Loucy (cell line): ENCODE data around the gene ABI1.

Experiments
- H2AFZ ChIP-seq: fragments of 200-600 bp; sonication (generic); 2 replicates; pipeline ENCODE4 v1.6.0; 2016; ENCODE audit warnings: antibody characterized with exemption, mild to moderate bottlenecking, low read length, moderate library complexity
- H3F3A ChIP-seq: fragments of 200-600 bp; 2 replicates; pipeline ENCODE4 v1.6.0; 2016; ENCODE audit warnings: antibody characterized with exemption, low read depth, mild to moderate bottlenecking
- H3K27me3 ChIP-seq: fragments of 200-600 bp; sonication (generic); 2 replicates; pipeline ENCODE4 v1.6.1; 2014; ENCODE audit warnings: low read length, mild to moderate bottlenecking; ENCODE audit not compliant: insufficient read depth, poor library complexity, severe bottlenecking
- H3K36me3 ChIP-seq: fragments of 200-600 bp; sonication (generic); 2 replicates; pipeline ENCODE4 v1.6.1; 2016; ENCODE audit warnings: low read length; ENCODE audit not compliant: insufficient read depth
- H3K4me1 ChIP-seq: fragments of 200-600 bp; sonication (generic); 2 replicates; pipeline ENCODE4 v1.5.1; 2014; ENCODE audit warnings: low read length, mild to moderate bottlenecking; ENCODE audit not compliant: insufficient read depth, poor library complexity, severe bottlenecking
- H3K4me2 ChIP-seq: fragments of 200-600 bp; sonication (generic); 2 replicates; pipeline ENCODE4 v1.6.0; 2014; ENCODE audit warnings: antibody characterized with exemption, low read length, low read depth, mild to moderate bottlenecking; ENCODE audit not compliant: poor library complexity, severe bottlenecking
- H3K4me3 ChIP-seq: fragments of 200-600 bp; sonication (generic); 2 replicates; pipeline ENCODE4 v1.5.1; 2014; ENCODE audit warnings: low read length, mild to moderate bottlenecking, mixed read lengths; ENCODE audit not compliant: poor library complexity, severe bottlenecking
- H3K79me2 ChIP-seq: fragments of 200-600 bp; sonication (generic); 2 replicates; pipeline ENCODE4 v1.6.1; 2014; ENCODE audit warnings: low read length; ENCODE audit not compliant: insufficient read depth
- H3K9ac ChIP-seq: fragments of 200-600 bp; sonication (generic); 2 replicates; pipeline ENCODE4 v1.6.0; 2014; ENCODE audit warnings: mild to moderate bottlenecking, low read depth, low read length, moderate library complexity; ENCODE audit not compliant: poor library complexity, severe bottlenecking
- H3K9me2 ChIP-seq: fragments of 200-600 bp; sonication (generic); replicated peaks from 2 replicates; pipeline ENCODE4 v1.6.1; 2016; ENCODE audit warnings: low read depth, low read length, mixed read lengths
- H3K9me3 ChIP-seq: fragments of 200-600 bp; sonication (generic); 2 replicates; pipeline ENCODE4 v1.6.1; 2014; ENCODE audit warnings: mild to moderate bottlenecking, antibody characterized with exemption, low read length, low read depth; ENCODE audit not compliant: insufficient read depth
- H4K20me1 ChIP-seq: fragments of 200-600 bp; sonication (generic); 2 replicates; pipeline ENCODE4 v1.6.0; 2014; ENCODE audit warnings: antibody characterized with exemption, low read length, mild to moderate bottlenecking; ENCODE audit not compliant: insufficient read depth, poor library complexity, severe bottlenecking
- CTCF ChIP-seq: fragments of 200-600 bp; sonication (generic); conservative IDR thresholded peaks from 2 replicates; pipeline ENCODE4 v1.5.1; 2014; ENCODE audit warnings: mild to moderate bottlenecking, antibody characterized with exemption, low read length
- EZH2phosphoT487 ChIP-seq: fragments of 200-600 bp; IDR thresholded peaks from 2 replicates; pipeline ENCODE4 v1.6.1; 2018; ENCODE audit warnings: antibody characterized with exemption, mild to moderate bottlenecking, moderate library complexity, borderline replicate concordance

Gene ABI1

GRCh38 chr10:26802527-26802926 lies 58.2 kb downstream of the ABI1 start:
- H3K9me3 ChIP-seq = no peaks in the 10 kb centered on the region
- no peaks in the 10 kb centered on the region for H3K27me3 ChIP-seq
- H4K20me1 ChIP-seq = peaks cover 50% of the 10 kb centered on the region
- peaks cover 84% of the 10 kb centered on the region for H3K4me1 ChIP-seq
- peaks cover 90% of the 10 kb centered on the region for H3K79me2 ChIP-seq
- H3F3A ChIP-seq = peaks cover 11% of the 10 kb centered on the region; the same call in 1 of the 2 replicates
- peak overlapping the region; percentile 16 for H3K4me2 ChIP-seq
- no peaks in the 10 kb centered on the region for H3K9me2 ChIP-seq
- H3K36me3 ChIP-seq = peaks cover 4% of the 10 kb centered on the region; the same call in 1 of the 2 replicates
- H3K4me3 ChIP-seq = no peak overlapping the region
- no peak overlapping the region for H3K9ac ChIP-seq
- TF ChIP-seq EZH2phosphoT487 (no peak), CTCF (no peak)
- no peak overlapping the region for H2AFZ ChIP-seq

DNA sequence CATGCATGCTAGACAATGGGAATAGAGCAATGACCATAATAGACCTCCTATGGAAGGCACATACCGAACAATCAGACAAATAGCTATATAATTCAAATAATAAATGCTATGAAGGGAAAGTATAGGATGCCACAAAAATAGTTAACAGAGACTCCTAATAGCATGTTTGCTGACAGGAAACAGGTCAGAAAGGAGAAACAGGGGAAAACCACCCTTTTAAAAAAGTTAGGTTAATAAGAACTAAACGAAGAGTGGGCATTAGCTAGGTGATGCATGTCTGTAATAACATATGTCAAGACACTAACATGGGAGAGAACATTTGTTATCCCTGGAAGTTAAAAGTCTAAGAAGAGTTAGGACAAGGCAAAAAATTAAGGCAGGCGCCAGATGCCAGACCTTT lies 58.9 kb downstream of the ABI1 start:
- Histone ChIP-seq H3K4me3 (no peak overlapping the region), H3K9me2 (no peaks in the 10 kb centered on the region), H3K36me3 (peaks cover 4% of the 10 kb centered on the region; the same call in 1 of the 2 replicates), H2AFZ (no peak overlapping the region), H3K27me3 (no peaks in the 10 kb centered on the region), H4K20me1 (peaks cover 45% of the 10 kb centered on the region), H3K79me2 (peaks cover 90% of the 10 kb centered on the region), H3K4me1 (peaks cover 89% of the 10 kb centered on the region), H3F3A (peaks cover 11% of the 10 kb centered on the region; the same call in 1 of the 2 replicates), H3K9ac (no peak overlapping the region), H3K4me2 (peak overlapping the region; percentile 16), H3K9me3 (peaks cover under 1% of the 10 kb centered on the region; the same call in 1 of the 2 replicates)
- TF ChIP-seq EZH2phosphoT487 = no peak
- TF ChIP-seq CTCF = no peak

GRCh38 chr10:26801274-26801673 lies 59.5 kb downstream of the ABI1 start:
- peaks cover 43% of the 10 kb centered on the region for H4K20me1 ChIP-seq
- H2AFZ ChIP-seq = no peak overlapping the region
- H3K9me2 ChIP-seq = no peaks in the 10 kb centered on the region
- H3K4me2 ChIP-seq = peak overlapping the region; percentile 16
- H3K27me3 ChIP-seq = no peaks in the 10 kb centered on the region
- peaks cover 90% of the 10 kb centered on the region for H3K79me2 ChIP-seq
- peaks cover 87% of the 10 kb centered on the region for H3K4me1 ChIP-seq
- no peak overlapping the region for H3K4me3 ChIP-seq
- H3K9me3 ChIP-seq = peaks cover 6% of the 10 kb centered on the region; the same call in 1 of the 2 replicates
- peaks cover 11% of the 10 kb centered on the region; the same call in 1 of the 2 replicates for H3F3A ChIP-seq
- no peak overlapping the region for H3K9ac ChIP-seq
- H3K36me3 ChIP-seq = peaks cover 9% of the 10 kb centered on the region; the same call in 1 of the 2 replicates
- TF ChIP-seq EZH2phosphoT487 = no peak
- no peak for TF ChIP-seq CTCF
